Central memory CD8-positive, alpha-beta T cell (primary cell): ENCODE results near the gene PAFAH2.
A peak's percentile ranks its signal among the peaks of the same experiment; 100 is the strongest.

ENCODE experiments used
- ATAC-seq: fragments of 150-1000 bp; cut with Tn5 transposase; replicated peaks from 2 replicates; pipeline ENCODE4 v1.10.0; 2022; ENCODE audit warnings: mild to moderate bottlenecking, moderate FRiP score, moderate number of reproducible peaks; ENCODE audit not compliant: poor library complexity, severe bottlenecking; ENCODE audit errors: extremely low read depth
- DNase-seq, 2 donors: peaks; one replicate each; pipeline ENCODE4 v3.0.0; 2021; ENCODE audit warnings: low spot score in 2 of 2
- H3K27ac Mint-ChIP-seq: one replicate; pipeline ENCODE4 v1.8.0; 2022; ENCODE audit warnings: low read depth, mild to moderate bottlenecking, moderate library complexity, mixed read lengths
- H3K27me3 Mint-ChIP-seq: one replicate; pipeline ENCODE4 v1.8.0; 2022; ENCODE audit warnings: mixed read lengths
- H3K36me3 Mint-ChIP-seq: one replicate; pipeline ENCODE4 v1.8.0; 2022; ENCODE audit warnings: mild to moderate bottlenecking, moderate library complexity, mixed read lengths; ENCODE audit not compliant: insufficient read depth
- H3K4me1 Mint-ChIP-seq: one replicate; pipeline ENCODE4 v1.8.0; 2022; ENCODE audit warnings: mixed read lengths
- H3K4me3 Mint-ChIP-seq: one replicate; pipeline ENCODE4 v1.8.0; 2022; ENCODE audit warnings: mild to moderate bottlenecking, moderate library complexity, mixed read lengths
- H3K9me3 Mint-ChIP-seq: one replicate; pipeline ENCODE4 v1.8.0; 2022; ENCODE audit warnings: mixed read lengths

The PAFAH2 gene

DNA sequence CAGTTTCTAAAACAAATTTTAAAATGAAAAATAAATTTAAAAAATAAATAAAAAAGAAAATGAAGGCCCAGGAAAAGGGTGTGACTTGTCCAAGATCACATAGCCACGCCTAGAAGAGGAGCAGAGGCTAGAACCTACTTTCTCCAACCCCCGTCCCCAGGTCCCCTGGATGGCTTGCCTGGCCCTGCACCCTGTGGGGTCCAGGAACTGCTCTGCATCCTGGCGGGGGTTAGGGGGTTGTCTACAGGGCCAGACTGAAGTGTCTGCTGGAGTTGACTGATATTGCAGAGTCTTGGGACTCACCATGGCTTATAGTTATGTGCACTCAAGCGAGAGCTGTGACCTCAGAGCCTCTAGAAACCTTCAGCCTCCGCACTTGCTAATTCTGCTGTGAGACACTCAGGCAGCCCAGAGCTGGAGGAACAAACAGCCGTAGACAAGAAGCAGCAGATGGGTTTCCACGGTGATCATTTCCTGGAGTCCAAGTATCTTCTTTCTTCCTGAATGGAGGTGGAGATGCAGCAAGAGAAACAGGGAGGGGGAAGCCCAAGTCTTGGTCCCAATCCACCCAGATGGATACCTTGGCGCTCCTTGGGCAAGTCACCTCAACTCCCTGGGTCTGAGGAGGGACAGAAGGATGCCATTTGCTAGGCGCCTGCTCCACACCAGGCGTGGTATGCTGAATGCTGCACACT lies 18.5 kb upstream of the PAFAH2 start:
- Mint-ChIP-seq H3K27ac (no peak overlapping the region), H3K4me3 (no peak overlapping the region), H3K36me3 (no peaks in the 10 kb centered on the region), H3K4me1 (no peaks in the 10 kb centered on the region), H3K9me3 (no peaks in the 10 kb centered on the region), H3K27me3 (peaks cover 3% of the 10 kb centered on the region)
- DNase-seq (no peak), ATAC-seq (no peak)

DNA sequence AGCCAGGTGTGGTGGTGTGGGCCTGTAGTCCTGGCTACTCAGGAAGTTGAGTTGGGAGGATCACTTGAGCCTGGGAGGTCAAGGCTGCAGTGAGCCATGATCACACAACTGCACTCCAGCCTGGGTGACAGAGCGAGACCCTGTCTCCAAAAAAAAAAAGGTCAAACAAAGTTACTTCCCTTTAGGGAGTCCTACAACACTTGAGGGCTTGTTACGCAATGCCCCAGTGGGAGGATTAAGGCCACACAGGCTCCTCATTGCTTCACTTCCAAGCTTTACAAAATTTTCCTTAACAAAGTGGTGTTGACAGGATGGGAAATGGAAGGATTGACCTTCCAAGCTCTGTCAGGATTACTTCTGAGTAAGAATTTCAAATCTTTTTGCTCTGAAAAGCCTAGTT lies 17.5 kb upstream of the PAFAH2 start:
- no peaks in the 10 kb centered on the region for H3K36me3 Mint-ChIP-seq
- no peak overlapping the region for H3K27ac Mint-ChIP-seq
- no peaks in the 10 kb centered on the region for H3K9me3 Mint-ChIP-seq
- H3K4me3 Mint-ChIP-seq = no peak overlapping the region
- DNase-seq = no peak
- no peak for ATAC-seq
- H3K27me3 Mint-ChIP-seq = no peaks in the 10 kb centered on the region
- H3K4me1 Mint-ChIP-seq = no peaks in the 10 kb centered on the region

DNA sequence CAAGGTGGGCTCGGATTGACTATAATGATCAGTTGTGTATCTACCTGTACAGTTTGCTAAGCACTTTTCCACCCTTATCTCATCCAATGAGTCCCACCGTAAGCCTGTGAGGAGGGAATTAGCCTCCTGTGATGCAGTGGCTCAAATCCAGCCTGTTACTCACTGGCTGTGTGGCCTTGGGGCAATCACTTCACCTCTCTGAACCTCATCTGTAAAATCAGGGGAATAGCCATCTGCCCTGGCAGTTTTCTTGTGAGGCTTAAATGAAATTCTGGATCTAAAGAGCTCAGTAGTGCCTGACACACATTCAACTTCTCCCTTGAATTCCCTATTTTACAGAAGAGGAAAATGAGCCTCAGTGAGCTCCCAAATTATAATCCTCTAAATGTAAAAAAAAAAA lies 16.3 kb upstream of the PAFAH2 start:
- Mint-ChIP-seq H3K36me3 (no peaks in the 10 kb centered on the region), H3K27me3 (no peaks in the 10 kb centered on the region), H3K27ac (no peak overlapping the region), H3K9me3 (no peaks in the 10 kb centered on the region), H3K4me1 (no peaks in the 10 kb centered on the region), H3K4me3 (no peak overlapping the region)
- ATAC-seq = no peak
- no peak for DNase-seq

DNA sequence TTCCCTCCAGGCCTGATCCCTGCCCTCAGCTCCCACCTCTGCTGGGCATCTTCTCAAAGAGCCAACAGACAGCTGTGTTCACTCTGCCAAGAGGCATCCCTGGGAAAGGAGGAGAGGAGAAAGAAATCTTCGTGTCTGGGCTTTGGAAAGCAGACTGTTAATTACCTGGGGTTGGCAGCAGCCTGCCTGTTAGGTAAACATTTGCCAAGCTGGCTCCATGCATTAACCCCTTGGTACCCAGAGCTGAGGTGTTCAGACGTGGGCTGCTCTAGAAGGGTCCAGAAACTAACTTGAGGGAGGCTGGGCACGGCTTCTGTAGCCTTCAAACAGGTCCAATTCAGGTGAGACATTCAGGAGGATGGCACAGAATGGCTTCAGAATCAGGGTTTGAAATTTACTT lies 15.0 kb upstream of the PAFAH2 start:
- no peak overlapping the region for H3K27ac Mint-ChIP-seq
- H3K4me3 Mint-ChIP-seq = no peak overlapping the region
- DNase-seq (no peak), ATAC-seq (no peak)
- H3K36me3 Mint-ChIP-seq = no peaks in the 10 kb centered on the region
- H3K4me1 Mint-ChIP-seq = no peaks in the 10 kb centered on the region
- no peaks in the 10 kb centered on the region for H3K9me3 Mint-ChIP-seq
- H3K27me3 Mint-ChIP-seq = no peaks in the 10 kb centered on the region

DNA sequence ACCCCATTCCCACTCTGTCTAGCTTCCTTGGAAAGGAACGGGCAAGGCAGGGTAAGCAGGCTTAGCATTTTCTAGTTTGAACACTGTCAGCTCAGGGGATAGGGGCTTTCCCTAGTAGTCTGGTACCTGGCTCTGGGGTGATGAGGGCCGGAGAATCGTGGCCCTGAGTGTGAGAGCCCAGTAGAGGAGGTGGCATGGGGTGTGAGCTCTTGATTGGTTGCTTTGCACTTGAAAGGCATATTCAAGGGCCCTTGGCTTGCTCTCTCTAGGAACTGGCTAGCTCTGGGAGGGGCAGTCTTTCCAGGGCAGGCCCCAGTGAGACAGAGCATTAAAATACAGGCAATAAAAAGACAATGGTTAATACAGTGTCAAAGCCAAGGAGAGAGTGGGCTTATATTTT lies 13.0 kb upstream of the PAFAH2 start:
- peaks cover 19% of the 10 kb centered on the region for H3K27me3 Mint-ChIP-seq
- H3K9me3 Mint-ChIP-seq = no peaks in the 10 kb centered on the region
- ATAC-seq (no peak), DNase-seq (no peak)
- H3K4me1 Mint-ChIP-seq = no peaks in the 10 kb centered on the region
- H3K4me3 Mint-ChIP-seq = no peak overlapping the region
- no peak overlapping the region for H3K27ac Mint-ChIP-seq
- H3K36me3 Mint-ChIP-seq = no peaks in the 10 kb centered on the region

DNA sequence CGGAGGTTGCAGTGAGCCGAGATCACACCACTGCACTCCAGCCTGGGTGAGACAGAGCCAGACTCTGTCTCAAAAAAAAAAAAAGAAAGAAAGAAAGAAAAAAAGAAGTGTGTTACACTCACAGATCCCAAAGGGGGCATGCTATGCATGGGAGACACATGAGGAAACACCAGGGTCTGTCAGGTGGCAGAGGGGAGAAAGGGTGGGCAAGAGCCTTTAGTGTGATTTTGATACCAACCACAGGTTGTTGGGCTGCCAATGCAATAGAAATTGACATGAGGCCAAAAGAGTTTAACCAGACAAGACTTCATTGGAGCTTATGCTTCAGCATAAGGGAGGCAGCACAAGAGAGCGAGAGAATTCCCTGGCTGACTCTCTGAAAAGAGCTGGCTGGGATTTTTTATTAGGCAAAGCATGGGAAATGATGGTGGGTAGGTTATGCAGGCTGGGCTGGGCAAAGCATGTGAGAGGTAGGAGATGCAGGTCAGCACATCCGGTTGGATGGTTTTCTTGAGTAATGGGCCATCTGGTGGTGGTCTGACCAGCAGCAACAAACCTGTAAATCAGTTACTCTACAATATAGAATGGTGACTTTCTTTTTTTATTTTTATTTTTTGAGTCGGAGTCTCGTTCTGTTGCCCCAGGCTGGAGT lies 12.1 kb upstream of the PAFAH2 start:
- H3K9me3 Mint-ChIP-seq = no peaks in the 10 kb centered on the region
- ATAC-seq (no peak), DNase-seq (no peak)
- H3K4me3 Mint-ChIP-seq = no peak overlapping the region
- no peak overlapping the region for H3K27ac Mint-ChIP-seq
- H3K27me3 Mint-ChIP-seq = peaks cover 28% of the 10 kb centered on the region
- H3K36me3 Mint-ChIP-seq = no peaks in the 10 kb centered on the region
- H3K4me1 Mint-ChIP-seq = no peaks in the 10 kb centered on the region

DNA sequence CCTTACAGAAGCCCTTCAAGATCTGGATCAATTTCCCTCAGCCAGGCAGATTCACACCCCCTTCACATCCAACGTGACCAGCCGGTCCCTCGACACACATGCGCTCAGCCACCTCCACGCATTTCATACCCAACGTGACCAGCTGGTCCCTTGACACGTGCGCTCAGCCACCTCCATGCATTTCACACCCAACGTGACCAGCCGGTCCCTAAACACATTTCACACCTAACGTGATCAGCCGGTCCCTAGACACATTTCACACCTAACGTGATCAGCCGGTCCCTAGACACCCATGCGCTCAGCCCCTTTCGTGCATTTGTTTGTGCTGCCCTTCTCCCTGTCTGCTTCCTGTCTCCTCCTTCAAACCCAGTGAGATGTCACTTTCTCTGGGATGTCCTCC lies 8.8 kb upstream of the PAFAH2 start:
- Mint-ChIP-seq H3K9me3 (no peaks in the 10 kb centered on the region), H3K4me3 (no peak overlapping the region), H3K27ac (no peak overlapping the region), H3K4me1 (no peaks in the 10 kb centered on the region), H3K27me3 (peaks cover 43% of the 10 kb centered on the region), H3K36me3 (no peaks in the 10 kb centered on the region)
- DNase-seq = no peak
- no peak for ATAC-seq

DNA sequence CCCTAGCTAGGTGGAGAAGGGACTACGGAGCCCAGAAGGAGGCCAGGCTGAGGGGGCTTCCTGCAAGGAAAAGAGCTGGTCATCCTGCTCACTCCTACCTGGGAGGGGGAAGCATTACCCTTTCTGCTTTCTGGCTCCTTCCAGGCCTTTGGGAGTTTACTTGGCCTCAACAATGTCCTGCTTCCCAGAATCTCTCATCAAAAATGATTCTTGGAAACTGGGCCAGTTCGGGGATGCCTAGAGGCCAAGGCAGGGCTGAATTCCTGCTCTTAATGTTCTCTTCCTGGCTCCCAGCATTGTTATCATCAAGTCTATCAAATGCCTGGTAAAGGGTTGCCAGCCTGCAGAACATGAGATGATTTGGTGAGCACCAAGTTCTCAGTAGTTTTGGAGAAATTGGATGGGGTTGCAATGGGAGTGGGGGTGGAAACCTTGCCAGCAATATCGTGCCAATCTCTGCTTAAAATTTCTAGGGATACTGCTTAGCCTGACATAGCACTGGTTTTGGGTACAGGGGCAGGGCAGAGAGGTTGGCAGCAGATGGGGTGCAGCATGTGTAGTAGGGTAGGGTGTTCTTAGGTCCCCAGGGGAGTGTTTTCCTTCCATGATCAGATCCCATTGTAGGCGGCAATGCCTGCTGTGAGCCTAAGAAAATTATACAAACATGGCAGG lies 7.7 kb upstream of the PAFAH2 start:
- Mint-ChIP-seq H3K4me1 (no peaks in the 10 kb centered on the region), H3K4me3 (no peak overlapping the region), H3K27ac (no peak overlapping the region), H3K27me3 (peaks cover 43% of the 10 kb centered on the region), H3K36me3 (no peaks in the 10 kb centered on the region), H3K9me3 (no peaks in the 10 kb centered on the region)
- ATAC-seq (no peak), DNase-seq (no peak)

DNA sequence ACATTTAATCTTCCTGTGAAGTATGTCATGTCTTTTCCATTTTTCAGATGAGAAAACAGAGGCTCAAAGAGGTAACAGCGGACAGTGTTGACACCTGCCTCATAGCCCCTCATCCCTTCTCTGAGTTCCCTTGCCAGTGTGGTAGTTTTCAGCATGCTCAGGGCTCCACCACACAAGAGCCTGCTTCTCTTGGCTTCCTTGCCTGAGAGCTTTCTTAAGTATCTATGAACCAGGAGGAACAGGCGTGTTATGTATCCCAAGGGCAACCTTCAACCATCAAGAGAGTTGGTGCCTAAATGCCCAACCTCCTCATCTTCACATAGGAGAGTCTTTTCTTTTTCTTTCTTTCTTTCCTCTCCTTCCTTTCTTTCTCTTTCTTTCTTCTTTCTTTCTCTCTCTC lies 5.9 kb upstream of the PAFAH2 start:
- Mint-ChIP-seq H3K4me3 (no peak overlapping the region), H3K27me3 (peaks cover 43% of the 10 kb centered on the region), H3K36me3 (no peaks in the 10 kb centered on the region), H3K4me1 (no peaks in the 10 kb centered on the region), H3K27ac (no peak overlapping the region), H3K9me3 (no peaks in the 10 kb centered on the region)
- no peak for DNase-seq
- no peak for ATAC-seq

DNA sequence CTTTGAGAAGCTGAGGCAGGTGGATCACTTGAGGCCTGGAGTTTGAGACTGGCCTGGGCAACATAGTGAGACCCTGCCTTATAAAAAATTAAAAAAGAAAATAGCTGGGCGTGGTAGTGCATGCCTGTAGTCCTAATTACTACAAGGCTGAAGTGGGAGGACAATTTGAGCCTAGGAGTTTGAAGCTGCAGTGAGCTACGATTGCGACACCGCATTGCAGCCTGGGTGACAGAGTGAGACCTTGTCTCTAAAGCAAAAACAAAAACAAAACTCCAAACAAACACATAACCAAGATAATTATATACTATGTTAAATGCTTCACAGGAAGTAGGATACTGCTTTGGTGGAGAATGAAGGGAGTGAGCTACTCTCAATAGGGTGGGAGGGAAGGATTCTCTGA lies 5.4 kb upstream of the PAFAH2 start:
- no peaks in the 10 kb centered on the region for H3K9me3 Mint-ChIP-seq
- peaks cover 2% of the 10 kb centered on the region for H3K36me3 Mint-ChIP-seq
- no peak overlapping the region for H3K27ac Mint-ChIP-seq
- DNase-seq (no peak), ATAC-seq (no peak)
- no peak overlapping the region for H3K4me3 Mint-ChIP-seq
- H3K27me3 Mint-ChIP-seq = peaks cover 43% of the 10 kb centered on the region
- H3K4me1 Mint-ChIP-seq = peaks cover 3% of the 10 kb centered on the region

DNA sequence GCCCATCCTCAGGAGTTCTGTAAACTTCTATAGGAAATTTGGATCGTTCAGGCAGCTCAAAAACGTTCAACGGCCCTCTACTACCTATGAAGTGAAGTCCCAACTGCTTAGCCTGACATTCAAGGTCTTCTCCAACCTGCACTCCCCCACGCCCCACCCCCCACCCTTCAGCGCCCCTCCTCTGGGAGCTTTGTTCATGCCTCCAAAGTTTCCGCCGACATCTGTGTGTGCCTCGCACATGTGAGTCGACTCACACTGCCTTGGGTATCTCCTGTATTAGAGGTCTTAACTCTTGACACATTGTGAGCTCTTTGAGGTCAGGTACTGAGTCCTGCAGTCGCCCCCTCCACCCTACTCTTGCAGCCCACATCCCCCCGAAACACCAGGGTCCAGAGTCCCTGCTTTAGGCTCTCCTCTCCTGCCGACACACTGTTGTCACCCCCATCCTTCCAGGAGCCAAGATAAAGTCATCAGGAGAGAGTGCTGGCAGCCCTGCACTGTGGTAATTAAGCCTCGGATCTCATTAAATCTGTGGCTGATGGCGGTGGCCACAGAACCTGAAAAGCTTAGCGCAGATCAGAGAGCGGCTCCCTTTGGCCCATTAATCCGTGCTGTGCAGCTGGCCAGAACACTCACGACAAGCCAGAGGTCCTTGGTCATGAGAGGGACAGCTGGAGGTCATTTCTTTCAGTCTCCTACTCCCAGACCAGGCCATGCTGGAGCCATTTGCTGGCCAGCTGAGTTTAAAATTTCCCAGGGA lies 1.4 kb upstream of the PAFAH2 start:
- H3K27me3 Mint-ChIP-seq = peaks cover 8% of the 10 kb centered on the region
- no peak overlapping the region for H3K27ac Mint-ChIP-seq
- H3K4me1 Mint-ChIP-seq = peaks cover 23% of the 10 kb centered on the region
- DNase-seq (no peak), ATAC-seq (no peak)
- H3K36me3 Mint-ChIP-seq = peaks cover 8% of the 10 kb centered on the region
- no peak overlapping the region for H3K4me3 Mint-ChIP-seq
- no peaks in the 10 kb centered on the region for H3K9me3 Mint-ChIP-seq

DNA sequence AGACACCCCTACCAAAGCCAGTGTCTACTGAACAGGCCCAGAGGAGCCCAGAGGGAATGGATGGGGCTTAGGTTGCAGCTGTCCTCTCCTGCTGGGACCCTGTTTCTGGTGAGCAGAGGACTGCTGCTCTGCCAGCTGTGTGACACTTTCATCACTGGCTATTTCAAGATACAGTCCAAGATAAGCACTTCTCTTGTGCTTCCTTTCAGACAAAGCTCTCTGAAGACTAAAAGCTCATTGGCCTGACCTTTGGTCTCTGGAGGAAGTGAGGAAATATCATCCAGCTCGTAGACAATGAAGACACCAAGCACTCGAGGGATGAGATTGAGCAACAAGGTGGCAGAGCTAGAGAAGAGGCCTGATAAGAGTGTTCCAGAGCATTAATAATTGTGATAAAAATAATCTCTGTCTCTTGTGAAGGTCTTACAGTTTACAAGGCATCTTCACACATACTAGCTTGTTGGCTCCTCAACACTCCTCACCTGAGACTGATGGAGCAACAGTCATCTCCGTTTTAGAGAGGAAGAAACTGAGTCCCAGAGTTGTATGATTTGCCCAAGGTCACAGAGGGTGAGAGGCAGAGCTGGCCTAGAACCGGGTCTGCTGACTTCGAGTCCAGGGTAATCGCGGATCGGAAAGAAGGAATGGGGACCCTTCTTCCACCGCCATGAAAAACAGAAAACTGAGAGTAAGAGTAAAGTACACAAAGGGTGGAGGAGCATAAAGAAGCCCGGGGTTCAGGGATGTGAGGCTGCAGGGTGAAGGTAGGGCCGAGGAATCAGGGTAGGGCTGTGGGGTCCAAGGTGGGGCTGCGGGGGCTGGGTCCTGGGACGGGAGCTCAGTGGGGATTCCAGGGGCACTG lies 666 bp downstream of the PAFAH2 start:
- Mint-ChIP-seq H3K9me3 (no peaks in the 10 kb centered on the region), H3K36me3 (peaks cover 9% of the 10 kb centered on the region), H3K4me1 (peaks cover 41% of the 10 kb centered on the region), H3K27ac (peak overlapping the region; percentile 100), H3K4me3 (peak overlapping the region; percentile 94), H3K27me3 (no peaks in the 10 kb centered on the region)
- DNase-seq (no peak), ATAC-seq (peak; percentile 4)
